H1 (cell line): ENCODE results near the gene OR12D1. TPM values are rescaled to one million over a fixed set of nuclear protein-coding genes. Genes with fewer than 3 reads are reported as not detected.

ENCODE experiments used
- CREB1 ChIP-seq: IDR thresholded peaks from 2 replicates; pipeline ENCODE4 v1.6.1; 2012; ENCODE audit warnings: inconsistent platforms
- JUND ChIP-seq: IDR thresholded peaks from 2 replicates; pipeline ENCODE4 v1.6.1; 2011; ENCODE audit warnings: mild to moderate bottlenecking, improper control_type of control experiment, low read length
- KDM4A ChIP-seq: IDR thresholded peaks from one replicate; pipeline ENCODE4 v1.7.1; 2012; ENCODE audit warnings: low read depth, mild to moderate bottlenecking, moderate library complexity, low read length, inconsistent platforms; ENCODE audit not compliant: severe bottlenecking
- POU5F1 ChIP-seq: IDR thresholded peaks from 2 replicates; pipeline ENCODE4 v1.6.1; 2011; ENCODE audit warnings: low read depth, mild to moderate bottlenecking, low read length, moderate library complexity
- SUZ12 ChIP-seq: fragments of 200-600 bp; sonication (generic); IDR thresholded peaks from 2 replicates; pipeline ENCODE4 v1.6.1; 2012; ENCODE audit warnings: mild to moderate bottlenecking, inconsistent platforms, low read length, moderate library complexity, mixed read lengths
- TEAD4 ChIP-seq: IDR thresholded peaks from 2 replicates; pipeline ENCODE4 v1.6.1; 2012; ENCODE audit warnings: low read depth, low read length, inconsistent platforms, mixed read lengths
- polyA plus RNA-seq, 7 experiments: library from polyadenylated mRNA; depleted of rRNA in 3 of 7; stranded (reverse) in 5 of 7; unstranded in 2 of 7; fragments of >200 nt in 5 of 7; fragments of 200-250 nt in 2 of 7; gene quantifications; 1 replicate in 5 of 7; 2 replicates in 1 of 7; 4 replicates in 1 of 7; pipeline versions ENCODE4 v1.2.1 to v1.2.3, GENCODE V29; 2011 to 2013; ENCODE audit warnings: missing spikeins in 2 of 7, mixed read lengths in 2 of 7
- total RNA-seq: library from RNA; stranded (reverse); fragmentation: NEBNext Ultra II Directional; extraction: Animal tissue kit (Norgen Biotek cat#: 25700); gene quantifications from 2 replicates; pipeline ENCODE4 v1.2.1, GENCODE V29; 2021
- TF ChIP-seq, protein P1 (sequence below): IDR thresholded peaks from 2 replicates; pipeline ENCODE4 v1.6.1; 2012; ENCODE audit warnings: inconsistent platforms
- TF ChIP-seq, protein P2 (sequence below): IDR thresholded peaks from 2 replicates; pipeline ENCODE4 v1.6.1; 2011; ENCODE audit warnings: low read length, improper control_type of control experiment

OR12D1 gene
- total and polyA plus RNA-seq, 2 of the 8 experiments (the other 6 are each of a cell fraction or from before 2014, with no cell fraction given) = not detected

GRCh38 chr6:29461021-29461814 is 46.5 kb downstream of the OR12D1 start (continued):
- TF ChIP-seq, protein P1, sequence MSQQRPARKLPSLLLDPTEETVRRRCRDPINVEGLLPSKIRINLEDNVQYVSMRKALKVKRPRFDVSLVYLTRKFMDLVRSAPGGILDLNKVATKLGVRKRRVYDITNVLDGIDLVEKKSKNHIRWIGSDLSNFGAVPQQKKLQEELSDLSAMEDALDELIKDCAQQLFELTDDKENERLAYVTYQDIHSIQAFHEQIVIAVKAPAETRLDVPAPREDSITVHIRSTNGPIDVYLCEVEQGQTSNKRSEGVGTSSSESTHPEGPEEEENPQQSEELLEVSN = no peak
- TF ChIP-seq SUZ12 (no peak), TEAD4 (no peak), CREB1 (no peak), POU5F1 (no peak), JUND (no peak), KDM4A (no peak)
- TF ChIP-seq, protein P2, sequence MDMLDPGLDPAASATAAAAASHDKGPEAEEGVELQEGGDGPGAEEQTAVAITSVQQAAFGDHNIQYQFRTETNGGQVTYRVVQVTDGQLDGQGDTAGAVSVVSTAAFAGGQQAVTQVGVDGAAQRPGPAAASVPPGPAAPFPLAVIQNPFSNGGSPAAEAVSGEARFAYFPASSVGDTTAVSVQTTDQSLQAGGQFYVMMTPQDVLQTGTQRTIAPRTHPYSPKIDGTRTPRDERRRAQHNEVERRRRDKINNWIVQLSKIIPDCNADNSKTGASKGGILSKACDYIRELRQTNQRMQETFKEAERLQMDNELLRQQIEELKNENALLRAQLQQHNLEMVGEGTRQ = no peak
- TF ChIP-seq, all 59 proteins: peak for 0
